Peyer's patch (tissue), 4 donors: ENCODE results near the gene TRAPPC2L. TPM values are rescaled to one million over a fixed set of nuclear protein-coding genes. Genes with fewer than 3 reads are reported as not detected.

Experiments
- DNase-seq, 3 donors: peaks; one replicate each; pipeline ENCODE4 v3.0.0-alpha.2; 2017 to 2019
- H3K27ac ChIP-seq, 4 donors: fragments of 200-600 bp; sonication (generic); one replicate each; pipeline ENCODE4 v1.5.1; 2016 to 2019
- H3K27me3 ChIP-seq, 2 donors: fragments of 200-600 bp; sonication (generic); one replicate each; pipeline ENCODE4 v1.5.1; 2019
- H3K36me3 ChIP-seq, 3 donors: fragments of 200-600 bp; sonication (generic); one replicate each; pipeline ENCODE4 v1.5.1; 2016 to 2019
- H3K4me1 ChIP-seq, 4 donors: fragments of 200-600 bp; sonication (generic); one replicate each; pipeline ENCODE4 v1.5.1; 2016 to 2019
- H3K4me3 ChIP-seq, 4 donors: fragments of 200-600 bp; sonication (generic); 1 replicate in 3 of 4; 2 replicates in 1 of 4; pipeline ENCODE4 v1.5.1; 2016 to 2019; ENCODE audit warnings: mild to moderate bottlenecking in 1 of 4
- H3K9me3 ChIP-seq, 4 donors: fragments of 200-600 bp; sonication (generic); one replicate each; pipeline ENCODE4 v1.5.1; 2016 to 2019; ENCODE audit warnings: mild to moderate bottlenecking in 1 of 4
- CTCF ChIP-seq, 6 experiments: fragments of 450-650 bp in 4 of 6; fragments of 200-600 bp in 2 of 6; sonication (generic) in 1 of 6; IDR thresholded peaks; one replicate each; pipeline ENCODE4 v1.5.1; 2017 to 2019; ENCODE audit warnings: antibody characterized with exemption in 6 of 6, mild to moderate bottlenecking in 3 of 6, moderate library complexity in 1 of 6
- POLR2A ChIP-seq, 2 donors: fragments of 450-650 bp; IDR thresholded peaks; one replicate each; pipeline ENCODE4 v1.5.1; 2017; ENCODE audit warnings: antibody characterized with exemption in 2 of 2, mild to moderate bottlenecking in 2 of 2, moderate library complexity in 2 of 2
- total RNA-seq, 4 donors: library from RNA; depleted of rRNA; stranded (reverse); fragments of >200 nt; gene quantifications; one replicate each; pipeline ENCODE4 v1.1.0, GENCODE V29; 2016

TRAPPC2L gene
- total RNA-seq, 4 donors from 2014 or later, result 20.4 to 47.9 (median 35.4) TPM

- H3K9me3 ChIP-seq, result no peaks in the 10 kb centered on the region
- no peak overlapping the region for H3K27ac ChIP-seq
- no peaks in the 10 kb centered on the region for H3K4me1 ChIP-seq
- H3K36me3 ChIP-seq, result peaks cover 0 to 1% (median 0%) of the 10 kb centered on the region in 3 donors
- DNase-seq, result no peak
- TF ChIP-seq POLR2A (IDR thresholded peaks at IDR 0.05) (no peak), CTCF (IDR thresholded peaks at IDR 0.05) (no peak)
- H3K4me3 ChIP-seq, result no peak overlapping the region
- no peaks in the 10 kb centered on the region for H3K27me3 ChIP-seq
Measured at GRCh38 chr16:88846088-88846487, 10.8 kb upstream of the TRAPPC2L start.

DNA sequence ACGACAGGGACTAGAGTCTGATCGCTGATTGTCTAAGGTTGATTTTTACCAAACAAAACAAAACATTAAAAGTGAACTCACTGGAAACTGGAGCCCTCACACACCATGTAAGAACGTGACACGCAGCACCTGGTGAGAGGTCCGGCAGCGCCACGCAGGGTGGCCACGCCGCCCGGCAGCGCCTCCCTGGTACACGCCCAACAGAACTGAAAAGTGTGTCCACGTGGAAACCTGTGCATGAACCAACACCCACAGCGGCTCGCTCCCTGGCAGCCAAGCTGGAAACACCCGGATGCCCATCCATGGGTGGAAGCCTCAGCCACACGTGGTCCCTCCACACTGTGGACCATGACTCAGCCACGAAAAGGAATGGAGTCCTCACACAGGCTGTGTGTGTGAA lies 9.3 kb upstream of the TRAPPC2L start:
- peaks cover 0 to 6% (median 0%) of the 10 kb centered on the region in 3 donors for H3K36me3 ChIP-seq
- no peak for TF ChIP-seq POLR2A (IDR thresholded peaks at IDR 0.05)

GRCh38 chr16:88848557-88848956 lies 8.4 kb upstream of the TRAPPC2L start:
- no peak overlapping the region for H3K27ac ChIP-seq
- peaks cover 0 to under 1% (median 0%) of the 10 kb centered on the region in 4 donors for H3K4me1 ChIP-seq
- no peak for DNase-seq
- no peaks in the 10 kb centered on the region for H3K9me3 ChIP-seq
- H3K36me3 ChIP-seq, result peaks cover 0 to 6% (median 0%) of the 10 kb centered on the region in 3 donors
- no peak overlapping the region for H3K4me3 ChIP-seq
- no peaks in the 10 kb centered on the region for H3K27me3 ChIP-seq
- TF ChIP-seq POLR2A (IDR thresholded peaks at IDR 0.05) (no peak), CTCF (IDR thresholded peaks at IDR 0.05) (no peak)

More for the DNA sequence above, 9.3 kb upstream of the TRAPPC2L start:
- H3K4me1 ChIP-seq, result no peaks in the 10 kb centered on the region
- H3K4me3 ChIP-seq, result no peak overlapping the region
- DNase-seq, result no peak
- H3K27ac ChIP-seq, result no peak overlapping the region
- no peaks in the 10 kb centered on the region for H3K27me3 ChIP-seq
- no peaks in the 10 kb centered on the region for H3K9me3 ChIP-seq

DNA sequence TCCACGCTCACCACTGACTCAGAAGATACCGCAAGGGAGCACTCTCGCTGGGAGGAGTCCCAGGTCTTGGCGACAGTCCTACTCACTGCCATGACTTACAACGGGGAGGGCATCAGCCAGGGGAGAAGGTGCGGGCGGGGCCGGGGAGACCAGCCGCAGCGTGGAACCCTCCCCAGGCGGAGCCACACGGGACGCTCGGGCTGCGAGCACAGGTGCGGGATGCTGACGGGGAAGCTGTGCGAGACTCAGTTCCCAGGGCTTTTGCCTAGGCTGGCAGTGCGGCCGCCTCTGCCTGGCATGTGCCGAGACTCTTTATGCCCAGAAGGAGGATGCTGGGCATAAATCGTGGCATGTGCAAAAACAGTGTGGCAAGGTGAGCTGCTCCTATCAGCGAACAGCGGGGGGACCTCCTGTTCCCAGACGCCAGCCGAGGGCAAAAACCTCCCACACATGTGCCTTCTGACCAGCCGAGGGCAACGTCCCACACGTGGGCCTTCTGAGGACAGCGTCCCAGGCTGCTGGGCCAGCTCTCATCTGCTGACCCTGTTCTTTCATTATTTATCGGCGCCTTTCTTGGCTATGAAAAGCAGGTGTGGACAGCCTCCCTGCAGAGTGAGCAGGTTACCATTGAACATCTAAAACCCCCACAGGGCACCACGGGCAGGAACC lies 6.3 kb upstream of the TRAPPC2L start:
- TF ChIP-seq POLR2A (IDR thresholded peaks at IDR 0.05) (no peak), CTCF (IDR thresholded peaks at IDR 0.05) (no peak)
- Histone ChIP-seq H3K27me3 (no peaks in the 10 kb centered on the region), H3K4me3 (no peak overlapping the region), H3K36me3 (peaks cover 0 to 6% (median 0%) of the 10 kb centered on the region in 3 donors), H3K27ac (no peak overlapping the region), H3K4me1 (peaks cover 0 to 16% (median 3%) of the 10 kb centered on the region in 4 donors), H3K9me3 (no peaks in the 10 kb centered on the region)
- DNase-seq, result no peak

DNA sequence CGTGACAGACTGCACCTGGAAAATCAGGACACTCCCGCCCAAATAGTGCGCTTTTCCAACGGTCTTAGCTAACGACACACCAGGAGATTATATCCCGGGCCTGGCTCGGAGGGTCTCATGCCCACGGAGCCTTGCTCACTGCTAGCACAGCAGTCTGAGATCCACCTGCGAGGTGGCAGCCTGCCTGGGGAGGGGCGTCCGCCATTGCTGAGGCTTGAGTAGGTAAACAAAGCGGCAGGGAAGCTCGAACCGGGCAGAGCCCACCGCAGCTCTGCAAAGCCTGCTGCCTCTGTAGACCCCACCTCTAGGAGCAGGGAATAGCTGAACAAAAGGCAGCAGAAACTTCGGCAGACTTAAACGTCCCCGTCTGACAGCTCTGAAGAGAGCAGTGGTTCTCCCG lies 5.3 kb upstream of the TRAPPC2L start:
- Histone ChIP-seq H3K36me3 (peaks cover 0 to 6% (median 0%) of the 10 kb centered on the region in 3 donors), H3K4me1 (peaks cover 0 to 24% (median 10%) of the 10 kb centered on the region in 4 donors), H3K9me3 (no peaks in the 10 kb centered on the region), H3K27ac (no peak overlapping the region), H3K4me3 (no peak overlapping the region), H3K27me3 (no peaks in the 10 kb centered on the region)
- no peak for DNase-seq
- TF ChIP-seq CTCF (IDR thresholded peaks at IDR 0.05) (no peak), POLR2A (IDR thresholded peaks at IDR 0.05) (no peak)

- TF ChIP-seq CTCF (IDR thresholded peaks at IDR 0.05) (no peak), POLR2A (IDR thresholded peaks at IDR 0.05) (no peak)
- H3K4me1 ChIP-seq, result peaks cover 0 to 30% (median 14%) of the 10 kb centered on the region in 4 donors
Measured at GRCh38 chr16:88853325-88853941, 3.5 kb upstream of the TRAPPC2L start.

More at GRCh38 chr16:88853325-88853941, 3.5 kb upstream of the TRAPPC2L start:
- H3K27ac ChIP-seq, result peak overlapping the region in 2 of 4 donors; percentile 31 to 52
- H3K4me3 ChIP-seq, result no peak overlapping the region
- no peaks in the 10 kb centered on the region for H3K27me3 ChIP-seq
- peaks cover 0 to 6% (median 0%) of the 10 kb centered on the region in 3 donors for H3K36me3 ChIP-seq
- no peak for DNase-seq
- H3K9me3 ChIP-seq, result no peaks in the 10 kb centered on the region
